ENCODE measurements around the gene RMI2.

Gene RMI2

DNA sequence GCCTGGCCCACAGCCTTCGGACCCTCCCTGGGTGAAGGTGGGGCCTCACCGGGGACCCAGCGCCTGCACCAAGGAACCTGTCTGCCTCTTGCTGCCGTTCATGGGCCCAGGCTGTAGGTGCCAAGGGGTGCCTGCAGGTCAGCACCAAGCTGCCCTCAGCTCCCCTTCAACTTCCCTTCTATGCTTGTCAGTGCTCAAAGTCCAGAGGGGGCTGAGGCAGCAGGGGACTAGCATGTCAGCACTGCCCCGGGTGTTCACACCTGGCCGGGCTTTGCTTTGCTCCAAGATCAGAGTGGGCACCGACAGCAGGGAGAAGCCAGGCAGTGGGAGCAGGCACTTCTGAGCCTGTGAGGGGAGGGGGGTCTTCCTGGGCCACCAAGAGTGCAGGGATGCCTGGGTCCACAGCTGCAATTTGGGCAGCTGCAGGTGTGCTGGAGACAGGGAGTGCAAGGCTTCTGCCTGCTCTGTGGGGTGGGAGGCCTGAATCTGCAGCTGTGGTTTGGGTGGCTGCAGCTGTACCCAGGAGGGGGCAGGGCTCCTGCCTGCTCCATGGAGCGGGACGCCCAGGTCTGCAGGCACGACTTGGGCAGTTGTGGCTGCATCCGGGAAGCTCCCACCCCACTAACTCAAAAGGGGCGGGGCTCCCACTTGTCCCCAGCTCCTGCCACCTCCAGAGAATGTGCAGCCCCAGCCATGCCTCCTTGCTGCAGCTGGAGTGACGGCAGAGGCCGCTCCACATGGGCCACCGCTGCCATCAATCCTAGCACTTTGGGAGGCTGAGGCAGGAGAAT is 36.6 kb upstream of the RMI2 start:
- DNase-seq (ENCODE audit: extremely low spot score): no peak
- TF ChIP-seq HDGF (IDR thresholded peaks at IDR 0.05; ENCODE audit: borderline replicate concordance) (no peak), NFRKB (IDR thresholded peaks at IDR 0.05) (no peak), ARNT (IDR thresholded peaks at IDR 0.05) (no peak), ZNF384 (IDR thresholded peaks at IDR 0.05) (no peak), FOXM1 (IDR thresholded peaks at IDR 0.05; ENCODE audit: borderline replicate concordance) (no peak), FOXK2 (IDR thresholded peaks at IDR 0.05) (no peak), SP1 (IDR thresholded peaks at IDR 0.05) (no peak), L3MBTL2 (conservative IDR thresholded peaks at IDR 0.05) (no peak), CTBP1 (IDR thresholded peaks at IDR 0.05; ENCODE audit: borderline replicate concordance) (no peak), ELF4 (IDR thresholded peaks at IDR 0.05) (no peak), FOXA1 (IDR thresholded peaks at IDR 0.05) (no peak), LEF1 (IDR thresholded peaks at IDR 0.05; ENCODE audit: borderline replicate concordance) (no peak)
- TF ChIP-seq, protein P1, sequence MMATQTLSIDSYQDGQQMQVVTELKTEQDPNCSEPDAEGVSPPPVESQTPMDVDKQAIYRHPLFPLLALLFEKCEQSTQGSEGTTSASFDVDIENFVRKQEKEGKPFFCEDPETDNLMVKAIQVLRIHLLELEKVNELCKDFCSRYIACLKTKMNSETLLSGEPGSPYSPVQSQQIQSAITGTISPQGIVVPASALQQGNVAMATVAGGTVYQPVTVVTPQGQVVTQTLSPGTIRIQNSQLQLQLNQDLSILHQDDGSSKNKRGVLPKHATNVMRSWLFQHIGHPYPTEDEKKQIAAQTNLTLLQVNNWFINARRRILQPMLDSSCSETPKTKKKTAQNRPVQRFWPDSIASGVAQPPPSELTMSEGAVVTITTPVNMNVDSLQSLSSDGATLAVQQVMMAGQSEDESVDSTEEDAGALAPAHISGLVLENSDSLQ (IDR thresholded peaks at IDR 0.05): no peak
- ChIA-PET POLR2A (no interaction called here), CTCF (interaction anchor here (0.6 kb wide), 1 partner anchor 61 kb away, joined by 3 read pairs; no protein-coding TSS in a partner anchor)

DNA sequence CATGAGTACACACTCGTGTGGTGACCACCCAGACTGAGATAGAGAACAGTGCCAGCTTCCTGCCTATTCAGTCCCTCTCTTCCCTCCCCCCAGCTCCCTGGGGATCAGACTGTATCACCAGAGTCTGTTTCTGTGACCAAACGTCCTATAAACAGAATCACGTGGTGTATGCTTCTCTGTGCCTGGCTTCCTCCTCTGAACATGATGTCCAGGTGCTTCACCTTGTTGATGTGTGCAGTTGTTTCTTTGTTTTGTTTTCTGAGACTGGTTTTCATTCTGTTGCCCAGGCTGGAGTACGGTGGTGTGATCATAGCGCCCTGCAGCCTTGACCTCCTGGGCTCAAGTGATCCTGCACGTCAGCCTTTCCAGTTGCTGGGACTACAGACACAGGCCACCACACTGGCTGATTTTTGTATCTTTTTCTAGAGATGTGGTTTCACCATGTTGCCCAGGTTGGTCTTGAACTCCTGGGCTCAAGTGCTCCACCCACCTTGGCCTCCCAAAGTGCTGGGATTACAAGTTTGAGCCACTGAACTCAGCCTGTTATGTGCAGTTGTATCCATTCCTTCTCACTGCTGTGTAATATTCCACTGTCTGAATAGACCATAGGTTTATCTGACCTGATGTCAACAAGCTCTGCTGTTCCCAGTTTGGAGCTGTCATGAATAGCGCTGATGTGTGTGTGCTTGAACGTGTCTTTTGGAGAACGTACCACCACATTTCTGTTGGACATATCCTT is 35.2 kb upstream of the RMI2 start:
- TF ChIP-seq ZNF384 (IDR thresholded peaks at IDR 0.05): no peak
- TF ChIP-seq FOXK2 (IDR thresholded peaks at IDR 0.05): no peak
- TF ChIP-seq FOXM1 (IDR thresholded peaks at IDR 0.05; ENCODE audit: borderline replicate concordance): no peak
- TF ChIP-seq SP1 (IDR thresholded peaks at IDR 0.05): no peak
- no peak for TF ChIP-seq FOXA1 (IDR thresholded peaks at IDR 0.05)
- no peak for TF ChIP-seq BHLHE40 (IDR thresholded peaks at IDR 0.05; ENCODE audit: borderline replicate concordance)
- no peak for TF ChIP-seq ARNT (IDR thresholded peaks at IDR 0.05)
- no peak for TF ChIP-seq CTBP1 (IDR thresholded peaks at IDR 0.05; ENCODE audit: borderline replicate concordance)
- no peak for TF ChIP-seq ELF4 (IDR thresholded peaks at IDR 0.05)
- TF ChIP-seq NFRKB (IDR thresholded peaks at IDR 0.05): no peak
- no peak for TF ChIP-seq HDGF (IDR thresholded peaks at IDR 0.05; ENCODE audit: borderline replicate concordance)
- TF ChIP-seq TARDBP (IDR thresholded peaks at IDR 0.05): no peak
- TF ChIP-seq L3MBTL2 (conservative IDR thresholded peaks at IDR 0.05): no peak
- no peak for TF ChIP-seq SUZ12 (IDR thresholded peaks at IDR 0.05)
- TF ChIP-seq, protein P1 (IDR thresholded peaks at IDR 0.05): no peak
- no peak for TF ChIP-seq LEF1 (IDR thresholded peaks at IDR 0.05; ENCODE audit: borderline replicate concordance)
- ChIA-PET POLR2A (no interaction called here), CTCF (no interaction called here)
- DNase-seq (ENCODE audit: extremely low spot score): no peak

DNA sequence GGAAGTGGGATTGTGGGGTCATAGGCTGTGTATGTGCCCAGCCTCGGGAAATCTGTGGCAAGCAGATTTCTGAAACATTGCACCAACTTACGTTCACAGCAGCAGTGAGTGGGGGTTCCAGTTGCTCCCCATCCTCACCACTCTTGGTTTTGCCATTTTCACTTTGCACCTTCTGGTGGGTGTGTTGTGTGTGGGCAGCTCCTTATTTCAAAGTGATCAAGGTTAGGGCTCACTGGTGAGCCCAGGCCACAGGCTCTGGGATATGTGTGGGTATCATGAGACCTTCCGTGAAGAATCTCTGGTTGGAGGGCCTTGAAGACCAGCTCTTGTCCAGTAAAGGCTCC is 34.7 kb upstream of the RMI2 start:
- DNase-seq (ENCODE audit: extremely low spot score): no peak
- POLR2A ChIA-PET: no interaction called here
- CTCF ChIA-PET: no interaction called here
- no peak for TF ChIP-seq CTBP1 (IDR thresholded peaks at IDR 0.05; ENCODE audit: borderline replicate concordance)
- TF ChIP-seq NFRKB (IDR thresholded peaks at IDR 0.05): no peak
- TF ChIP-seq, protein P1 (IDR thresholded peaks at IDR 0.05): no peak
- TF ChIP-seq SP1 (IDR thresholded peaks at IDR 0.05): no peak
- no peak for TF ChIP-seq FOXK2 (IDR thresholded peaks at IDR 0.05)
- no peak for TF ChIP-seq SUZ12 (IDR thresholded peaks at IDR 0.05)
- no peak for TF ChIP-seq ELF4 (IDR thresholded peaks at IDR 0.05)
- no peak for TF ChIP-seq FOXA1 (IDR thresholded peaks at IDR 0.05)
- no peak for TF ChIP-seq L3MBTL2 (conservative IDR thresholded peaks at IDR 0.05)
- TF ChIP-seq BHLHE40 (IDR thresholded peaks at IDR 0.05; ENCODE audit: borderline replicate concordance): no peak
- TF ChIP-seq HDGF (IDR thresholded peaks at IDR 0.05; ENCODE audit: borderline replicate concordance): no peak
- no peak for TF ChIP-seq ZNF384 (IDR thresholded peaks at IDR 0.05)
- TF ChIP-seq FOXM1 (IDR thresholded peaks at IDR 0.05; ENCODE audit: borderline replicate concordance): no peak
- TF ChIP-seq ARNT (IDR thresholded peaks at IDR 0.05): no peak
- no peak for TF ChIP-seq TARDBP (IDR thresholded peaks at IDR 0.05)
- no peak for TF ChIP-seq LEF1 (IDR thresholded peaks at IDR 0.05; ENCODE audit: borderline replicate concordance)

DNA sequence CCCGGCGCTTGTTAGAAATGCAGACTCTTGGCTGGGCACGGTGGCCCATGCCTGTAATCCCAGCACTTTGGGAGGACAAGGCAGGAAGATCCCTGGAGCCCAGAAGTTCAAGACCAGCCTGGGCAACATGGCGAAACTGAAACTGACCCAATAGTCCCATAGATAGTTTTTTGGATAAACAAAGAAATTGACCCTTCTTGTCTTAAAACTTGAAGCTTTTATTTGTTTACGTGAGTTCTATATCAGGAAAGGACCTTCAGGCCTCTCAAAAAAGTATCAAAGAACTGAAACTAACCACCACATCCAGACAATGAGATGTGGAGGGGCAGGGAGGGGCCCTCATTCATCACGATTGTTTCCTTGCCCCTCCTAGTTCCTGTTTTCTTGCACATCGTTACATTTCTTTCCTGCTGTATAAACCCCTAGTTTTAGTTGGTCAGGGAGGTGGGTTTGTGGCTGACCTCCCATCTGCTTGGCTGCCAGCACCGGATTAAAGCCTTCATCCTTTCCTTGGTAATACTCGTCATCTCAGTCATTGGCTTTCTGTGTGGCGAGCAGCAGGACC is 34.2 kb upstream of the RMI2 start:
- TF ChIP-seq SUZ12 (IDR thresholded peaks at IDR 0.05) (no peak), CTBP1 (IDR thresholded peaks at IDR 0.05; ENCODE audit: borderline replicate concordance) (no peak), ARNT (IDR thresholded peaks at IDR 0.05) (no peak), FOXM1 (IDR thresholded peaks at IDR 0.05; ENCODE audit: borderline replicate concordance) (no peak), SP1 (IDR thresholded peaks at IDR 0.05) (no peak), HDGF (IDR thresholded peaks at IDR 0.05; ENCODE audit: borderline replicate concordance) (no peak), L3MBTL2 (conservative IDR thresholded peaks at IDR 0.05) (no peak), FOXK2 (IDR thresholded peaks at IDR 0.05) (no peak), NFRKB (IDR thresholded peaks at IDR 0.05) (no peak), ELF4 (IDR thresholded peaks at IDR 0.05) (no peak), BHLHE40 (IDR thresholded peaks at IDR 0.05; ENCODE audit: borderline replicate concordance) (no peak), ZNF384 (IDR thresholded peaks at IDR 0.05) (no peak), FOXA1 (IDR thresholded peaks at IDR 0.05) (no peak), LEF1 (IDR thresholded peaks at IDR 0.05; ENCODE audit: borderline replicate concordance) (no peak), TARDBP (IDR thresholded peaks at IDR 0.05) (no peak)
- TF ChIP-seq, protein P1 (IDR thresholded peaks at IDR 0.05): no peak
- ChIA-PET POLR2A (no interaction called here), CTCF (no interaction called here)
- no peak for DNase-seq (ENCODE audit: extremely low spot score)

Measured in HEK293T (cell line).